GM19438 (cell line): Measurements from ENCODE around the gene TTC19.
"Not testable (repeated sequence)": the region's sequence is repeated elsewhere in the genome, so short reads cannot be mapped to it uniquely, and the experiment has no call there.

Experiments used
- ATAC-seq: cut with Tn5 transposase; IDR thresholded peaks from one replicate; pipeline ENCODE4 v1.9.1; 2021; ENCODE audit warnings: low read depth; ENCODE audit not compliant: unreplicated experiment

Gene TTC19

DNA sequence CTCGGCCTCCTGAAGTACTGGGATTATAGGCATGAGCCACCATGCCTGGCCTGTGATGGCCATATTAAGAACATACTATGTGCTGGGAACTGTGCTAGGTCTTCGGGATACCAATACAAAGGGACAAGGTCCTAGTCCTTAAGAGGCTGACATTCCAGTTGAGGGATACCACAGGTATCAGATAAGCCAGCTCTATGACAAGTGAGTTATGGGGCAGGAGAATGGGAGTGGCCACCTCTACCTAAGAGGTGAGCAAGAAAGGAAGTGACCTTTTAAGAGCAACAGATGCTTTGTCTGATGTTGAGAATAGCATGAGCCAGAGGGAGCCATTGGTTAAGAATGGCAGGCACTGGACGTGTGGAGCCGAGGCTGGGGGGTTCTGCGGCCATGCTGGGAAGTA is 27.7 kb upstream of the TTC19 start:
- no peak for ATAC-seq

DNA sequence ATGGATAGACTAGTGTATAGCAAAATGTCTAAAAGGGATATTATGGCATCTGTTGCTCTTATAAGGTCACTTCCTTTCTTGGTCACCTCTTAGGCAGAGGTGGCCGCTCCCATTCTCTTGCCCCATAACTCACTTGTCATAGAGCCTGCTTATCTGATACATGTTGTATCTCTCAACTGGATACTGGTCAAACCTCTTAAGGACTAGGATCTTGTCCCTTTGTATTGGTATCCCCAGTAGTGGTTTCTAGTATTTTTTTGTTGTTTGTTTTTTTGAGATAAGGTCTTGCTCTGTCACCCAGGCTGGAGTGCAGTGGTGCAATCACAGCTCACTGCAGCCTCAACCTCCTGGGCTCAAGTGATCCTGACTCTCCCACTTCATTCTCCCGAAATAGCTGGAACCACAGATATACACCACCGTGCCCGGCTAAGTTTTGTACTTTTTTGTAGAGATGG is 27.1 kb upstream of the TTC19 start:
- no peak for ATAC-seq

- no peak for ATAC-seq
These were observed 26.6 kb upstream of the TTC19 start for GRCh38 chr17:15973016-15973415.

DNA sequence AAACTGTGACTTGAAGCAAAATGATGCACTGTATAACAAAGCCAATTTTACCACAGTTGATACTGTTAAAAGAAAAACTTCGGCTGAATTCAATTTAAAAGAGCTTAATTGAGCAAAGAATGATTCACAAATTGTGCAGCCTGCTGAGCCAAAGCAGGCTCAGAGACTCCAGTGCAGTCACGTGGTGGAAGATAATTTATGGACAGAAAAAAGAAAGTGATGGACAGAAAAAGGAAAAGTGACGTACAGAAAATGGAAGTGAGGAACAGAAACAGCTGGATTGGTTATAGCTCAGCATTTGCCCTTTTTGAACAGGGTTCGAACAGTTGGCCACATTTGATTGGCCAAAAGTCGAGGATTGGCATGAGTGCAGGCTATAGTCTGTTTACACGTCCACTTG is 25.8 kb upstream of the TTC19 start:
- ATAC-seq: no peak

- no peak for ATAC-seq
These were observed 21.7 kb upstream of the TTC19 start for GRCh38 chr17:15977894-15978293.

- ATAC-seq: no peak
These were observed 21.0 kb upstream of the TTC19 start for GRCh38 chr17:15978606-15979005.

GRCh38 chr17:15979013-15979412 is 20.6 kb upstream of the TTC19 start:
- not testable (repeated sequence) for ATAC-seq

GRCh38 chr17:15981208-15981607 is 18.4 kb upstream of the TTC19 start:
- ATAC-seq: peak; percentile 87

DNA sequence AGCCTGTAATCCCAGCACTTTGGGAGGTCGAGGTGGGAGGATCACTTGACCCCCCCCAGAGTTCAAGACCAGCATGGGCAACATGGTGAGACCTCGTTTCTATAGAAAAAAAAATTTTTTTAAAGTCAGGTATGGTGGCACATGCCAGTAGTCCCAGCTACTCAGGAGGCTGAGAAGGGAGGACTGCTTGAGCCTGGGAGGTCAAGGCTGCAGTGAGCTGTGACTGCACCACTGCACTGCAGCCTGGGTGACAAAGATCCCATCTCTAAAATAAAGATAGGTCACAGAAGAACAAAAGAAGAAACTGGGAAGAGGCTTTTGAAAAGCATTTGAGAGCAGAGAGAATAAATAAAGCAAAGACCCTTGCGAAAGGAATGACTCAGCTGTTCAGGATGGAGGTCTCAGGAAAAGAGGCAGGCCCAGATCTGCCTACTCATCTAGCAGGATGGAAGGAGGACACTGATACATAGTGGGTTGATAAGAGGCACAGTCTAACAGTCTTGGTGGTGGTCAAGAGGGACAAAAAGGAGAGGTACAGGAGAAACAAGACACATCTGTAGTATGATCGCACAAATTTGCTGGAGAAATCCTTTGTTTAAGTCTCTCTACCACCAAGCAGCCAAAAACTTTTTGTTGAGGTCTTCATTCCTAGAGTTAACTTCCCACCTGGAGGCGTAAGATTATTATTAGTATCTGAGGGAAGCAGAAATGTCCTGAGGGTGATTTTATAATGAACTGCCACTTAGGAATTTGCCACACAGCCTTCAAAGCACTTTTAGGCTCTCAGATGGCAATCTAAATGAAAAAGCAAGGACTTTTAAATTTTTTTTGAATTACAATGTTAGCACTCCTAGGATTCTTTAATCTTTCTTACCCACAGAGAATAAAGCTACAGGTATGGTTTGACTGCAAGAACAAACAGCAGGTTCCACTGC is 17.7 kb upstream of the TTC19 start:
- no peak for ATAC-seq

DNA sequence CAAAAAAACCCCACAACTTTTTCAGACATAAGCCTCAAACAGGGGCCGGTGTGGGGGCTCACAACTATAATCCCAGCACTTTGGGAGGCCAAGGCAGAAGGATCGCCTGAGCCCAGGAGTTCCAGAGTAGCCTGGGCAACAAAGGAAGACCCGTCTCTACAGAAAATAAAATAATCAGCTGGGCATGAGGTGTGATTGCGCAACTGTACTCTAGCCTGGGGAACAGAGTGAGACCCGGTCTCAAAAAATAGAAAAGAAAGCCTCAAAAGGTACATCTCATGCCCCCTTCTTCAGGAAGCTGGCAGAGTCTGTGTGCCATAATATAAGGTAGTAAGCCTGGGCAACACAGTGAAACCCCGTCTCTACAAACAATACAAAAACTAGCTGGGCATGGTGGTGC is 3.3 kb upstream of the TTC19 start:
- no peak for ATAC-seq

DNA sequence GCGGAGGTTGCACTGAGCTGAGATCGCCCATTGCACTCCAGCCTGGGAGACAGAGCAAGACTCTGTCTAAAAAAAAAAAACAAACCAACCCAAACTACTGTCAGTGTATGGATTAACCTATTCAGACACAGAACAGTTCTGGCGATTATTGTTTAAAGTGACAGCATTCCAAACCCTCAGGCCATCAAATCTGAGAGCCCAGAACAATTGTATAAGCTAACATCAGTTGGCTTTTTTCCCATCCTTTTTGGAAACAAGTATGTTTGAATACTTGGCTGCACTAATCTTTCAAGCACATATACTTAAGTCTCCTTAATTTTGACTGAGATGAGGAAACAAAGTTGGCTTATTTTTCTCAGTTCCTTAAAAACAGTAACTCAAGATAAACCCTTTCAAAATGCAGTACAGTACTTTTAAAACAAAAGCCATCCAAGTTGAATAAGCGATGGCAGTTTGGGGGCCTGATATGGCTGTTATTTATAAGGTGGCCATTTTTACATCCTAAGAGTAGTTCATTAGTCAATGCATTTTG is 1.5 kb upstream of the TTC19 start:
- no peak for ATAC-seq

GRCh38 chr17:15999974-16000827 is 577 bp downstream of the TTC19 start:
- ATAC-seq: peak; percentile 38

- ATAC-seq: no peak
These were observed 1.7 kb downstream of the TTC19 start for GRCh38 chr17:16001226-16001897.

DNA sequence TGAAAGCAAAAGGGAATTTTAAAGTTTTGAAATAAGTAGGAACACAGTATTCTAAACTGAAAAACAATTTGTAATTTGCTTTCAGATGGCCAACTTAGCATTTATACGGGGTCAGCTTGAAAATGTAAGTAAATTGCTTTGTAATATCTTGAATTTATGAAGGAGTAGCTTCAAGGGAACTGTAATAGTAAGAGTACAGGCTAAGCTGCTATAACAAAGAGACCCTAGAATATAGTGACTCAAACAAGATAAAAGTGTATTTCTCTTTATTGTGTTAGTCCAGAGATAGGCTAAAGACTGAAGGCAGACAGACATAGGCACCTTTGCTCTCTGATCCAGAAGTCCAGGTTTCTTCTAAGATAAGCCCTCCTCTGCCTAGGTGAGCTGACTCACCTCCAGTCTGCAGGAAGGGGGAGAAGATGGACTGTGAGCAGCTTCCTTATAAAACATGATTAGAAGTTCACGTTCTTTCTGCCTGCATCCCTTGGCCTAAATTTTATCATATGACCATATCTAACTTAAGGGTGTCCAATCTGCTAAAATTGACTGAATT is 3.2 kb downstream of the TTC19 start:
- no peak for ATAC-seq

DNA sequence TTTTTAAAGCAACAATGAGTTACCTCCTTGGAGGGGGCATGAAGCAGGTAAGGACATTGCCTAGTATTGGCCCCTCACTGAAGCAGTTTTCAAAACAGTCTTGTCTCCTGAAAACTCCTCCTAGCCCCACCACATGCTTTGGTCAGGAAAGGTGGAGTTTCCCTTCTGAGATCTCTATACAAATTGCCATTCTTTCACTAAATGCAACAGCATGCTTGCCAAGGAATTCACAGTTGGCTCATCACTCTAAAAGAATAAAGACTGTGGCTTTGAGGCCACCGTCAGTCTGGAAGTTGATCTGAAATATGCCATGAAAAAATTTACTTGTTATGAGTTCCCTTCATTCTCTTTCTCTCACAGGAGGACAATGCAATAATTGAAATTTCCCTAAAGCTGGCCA is 4.2 kb downstream of the TTC19 start:
- ATAC-seq: no peak

GRCh38 chr17:16005636-16006035 is 6.0 kb downstream of the TTC19 start:
- no peak for ATAC-seq

GRCh38 chr17:16007439-16007838 is 7.8 kb downstream of the TTC19 start:
- ATAC-seq: no peak

- ATAC-seq: no peak
These were observed 14.4 kb downstream of the TTC19 start for GRCh38 chr17:16013943-16014407.

DNA sequence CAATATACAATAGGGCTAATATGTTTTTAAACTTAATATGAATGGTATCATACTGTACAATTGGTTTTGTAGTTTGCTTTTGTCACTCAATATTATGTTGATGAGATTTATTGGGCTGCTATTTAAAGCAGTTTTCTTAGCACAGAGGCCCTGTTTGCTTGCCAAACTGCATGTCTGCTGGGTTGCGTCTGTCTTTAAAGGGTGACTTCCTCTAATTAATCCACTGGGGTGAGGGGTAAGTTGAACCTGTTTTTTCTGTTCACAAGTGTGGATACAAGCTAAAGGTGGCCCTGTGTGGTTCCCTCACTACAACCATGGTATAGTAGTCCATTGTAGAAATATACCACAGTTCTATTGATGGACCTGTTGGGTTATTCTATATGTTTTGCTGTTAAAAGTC is 19.7 kb downstream of the TTC19 start:
- ATAC-seq: no peak

- no peak for ATAC-seq
These were observed 24.3 kb downstream of the TTC19 start for GRCh38 chr17:16023881-16024280.
